DMS53 (cell line): ENCODE measurements around the gene SMOC1.

Experiments
- DNase-seq: peaks from one replicate; lab custom pipeline; 2025; lab: John Stamatoyannopoulos, UW

The SMOC1 gene

GRCh38 chr14:69879175-69880043 is at the start of gene SMOC1:
SMOC1 (plus strand) TSS chr14:69879416; CDS start chr14:69879679, 263 bp downstream.
- DNase-seq = peak; percentile 76

DNA sequence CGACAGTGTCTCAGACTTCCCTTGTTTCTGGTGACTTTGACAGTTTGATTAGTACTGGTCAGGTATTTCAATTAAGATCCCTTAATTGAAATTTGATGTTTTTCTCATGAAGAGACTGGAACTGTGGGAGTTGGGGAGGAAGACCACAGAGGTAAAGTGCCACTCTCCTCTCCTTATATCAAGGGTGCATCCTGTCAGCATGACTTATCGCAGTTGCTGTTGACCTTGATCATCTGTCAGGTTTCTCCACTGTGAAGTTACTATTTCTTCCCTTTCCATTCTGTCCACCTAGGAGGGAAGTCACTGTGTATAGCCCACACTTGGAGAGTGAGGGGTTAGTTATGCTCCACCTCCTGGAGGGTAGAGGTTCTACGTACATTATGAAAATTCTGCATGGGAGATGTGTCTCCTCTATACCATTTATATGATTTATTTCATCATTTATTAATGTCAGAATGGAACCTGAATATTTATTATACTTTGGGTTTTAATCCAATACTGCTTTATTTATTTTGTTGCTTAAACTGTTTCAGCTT is 40.3 kb upstream of the SMOC1 start:
- no peak for DNase-seq

DNA sequence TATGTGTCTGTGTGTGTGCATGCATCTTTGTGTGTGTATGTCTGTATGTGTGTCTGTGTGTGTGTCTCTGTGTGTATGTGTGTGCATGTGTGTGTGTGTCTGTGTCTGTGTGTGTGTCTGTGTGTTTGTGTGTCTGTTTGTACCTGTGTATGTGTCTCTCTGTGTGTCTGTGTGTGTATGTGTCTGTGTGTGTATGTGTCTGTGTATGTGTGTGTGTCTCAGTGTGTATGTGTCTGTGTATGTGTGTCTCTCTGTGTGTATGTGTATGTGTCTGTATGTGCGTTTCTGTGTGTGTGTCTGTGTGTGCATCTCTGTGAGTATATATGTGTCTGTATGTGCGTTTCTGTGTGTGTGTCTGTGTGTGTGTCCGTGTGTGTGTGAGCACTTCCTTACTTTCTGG is 39.6 kb upstream of the SMOC1 start:
- no peak for DNase-seq

- no peak for DNase-seq
Observed at GRCh38 chr14:69841656-69842055, 37.6 kb upstream of the SMOC1 start.

DNA sequence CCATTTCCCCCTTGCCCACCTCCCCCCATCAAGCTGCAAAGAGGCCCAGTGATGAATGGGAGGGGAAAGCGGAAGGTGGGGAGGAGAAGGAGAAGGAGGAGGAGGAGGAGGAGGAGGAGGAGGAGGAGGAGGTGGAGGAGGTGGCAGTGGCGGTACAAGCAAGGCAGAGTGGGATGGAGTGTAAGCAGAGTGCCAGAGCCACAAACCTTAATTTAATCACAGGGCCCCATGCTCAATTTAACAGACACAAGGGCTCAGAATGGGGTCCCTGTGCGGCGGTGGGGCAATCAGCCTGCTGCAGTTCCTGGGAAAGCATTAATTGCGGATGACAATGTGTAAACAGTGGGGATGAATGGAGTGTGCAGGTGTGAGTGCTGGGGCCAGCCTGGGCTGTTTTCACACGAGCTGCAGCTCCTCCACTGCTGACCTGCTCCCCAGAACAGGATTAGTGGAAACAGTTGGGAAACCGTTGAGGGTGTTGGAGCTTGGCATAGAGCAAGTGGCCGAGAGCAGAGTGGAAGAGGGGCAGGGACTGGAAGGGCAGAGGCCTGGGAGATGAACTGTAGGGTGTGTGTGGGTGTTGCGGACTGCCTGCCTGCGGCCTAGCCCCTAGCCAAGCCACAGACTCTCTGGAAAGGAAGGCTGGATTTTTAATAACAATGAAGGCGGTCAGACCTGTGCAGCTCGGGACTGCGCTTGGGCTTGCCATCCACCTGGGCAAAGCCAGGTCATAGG is 36.4 kb upstream of the SMOC1 start:
- peak; percentile 36 for DNase-seq

- DNase-seq = no peak
Observed at GRCh38 chr14:69844171-69844570, 35.0 kb upstream of the SMOC1 start.

DNA sequence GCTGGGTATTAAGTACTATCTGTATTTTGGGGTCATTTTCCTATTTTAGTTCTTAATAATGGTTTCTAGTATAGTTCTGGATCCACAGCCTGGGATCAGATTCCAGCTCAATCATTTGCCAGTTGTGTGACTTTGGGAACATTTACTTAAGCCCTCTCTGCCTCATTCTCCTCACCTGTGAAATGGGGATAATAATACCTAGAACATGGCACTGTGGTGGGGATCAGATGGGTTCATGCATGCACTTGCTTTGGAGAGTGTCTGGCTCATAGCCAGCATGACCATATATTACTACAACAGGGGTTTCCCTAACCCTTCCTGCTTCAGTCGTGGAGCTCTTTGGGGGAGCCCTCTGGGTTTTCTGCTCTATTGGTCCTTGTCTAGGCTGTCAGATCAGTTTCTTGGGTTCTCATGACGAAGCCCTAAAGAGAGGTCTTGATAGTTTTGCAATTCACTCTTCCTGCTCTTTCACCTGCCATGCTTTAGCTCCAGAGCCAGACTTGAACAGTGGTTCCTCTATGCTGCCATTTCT is 34.1 kb upstream of the SMOC1 start:
- no peak for DNase-seq

GRCh38 chr14:69845787-69846186 is 33.4 kb upstream of the SMOC1 start:
- DNase-seq = peak; percentile 61

- no peak for DNase-seq
Observed at GRCh38 chr14:69848156-69848555, 31.1 kb upstream of the SMOC1 start.

- peak; percentile 45 for DNase-seq
Observed at GRCh38 chr14:69848903-69849391, 30.3 kb upstream of the SMOC1 start.

DNA sequence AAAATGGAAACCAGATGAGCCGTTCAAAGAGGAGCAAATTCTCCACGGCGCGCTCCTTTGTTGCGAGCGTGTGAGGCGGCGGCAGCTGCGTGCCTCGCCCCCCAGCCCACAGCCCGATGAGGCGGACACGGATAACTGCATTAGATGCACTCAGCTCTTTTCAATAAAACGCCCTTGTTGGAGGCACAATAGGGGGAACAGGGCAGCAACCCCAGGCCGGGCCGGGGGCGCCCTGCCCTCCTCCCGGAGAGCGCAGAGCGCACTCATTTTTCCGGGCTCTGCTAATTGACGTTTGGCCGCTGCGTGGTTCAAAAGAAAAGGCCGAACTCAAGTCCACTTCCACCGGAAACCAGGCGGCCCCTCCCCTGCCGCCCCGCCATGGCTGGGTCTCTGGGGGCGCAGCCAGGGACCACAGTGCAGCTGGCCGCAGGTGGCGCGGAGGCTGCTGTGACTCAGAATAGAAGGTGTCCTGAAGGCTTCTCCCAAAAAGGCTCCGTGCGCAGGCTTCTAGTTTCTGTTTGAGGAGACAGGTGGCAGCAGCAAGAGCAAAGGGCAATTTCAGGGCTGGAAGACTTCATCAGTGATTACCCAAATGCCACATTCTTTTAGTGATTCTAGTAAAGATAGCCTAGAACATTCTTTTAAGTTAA is 29.0 kb upstream of the SMOC1 start:
- DNase-seq = no peak

DNA sequence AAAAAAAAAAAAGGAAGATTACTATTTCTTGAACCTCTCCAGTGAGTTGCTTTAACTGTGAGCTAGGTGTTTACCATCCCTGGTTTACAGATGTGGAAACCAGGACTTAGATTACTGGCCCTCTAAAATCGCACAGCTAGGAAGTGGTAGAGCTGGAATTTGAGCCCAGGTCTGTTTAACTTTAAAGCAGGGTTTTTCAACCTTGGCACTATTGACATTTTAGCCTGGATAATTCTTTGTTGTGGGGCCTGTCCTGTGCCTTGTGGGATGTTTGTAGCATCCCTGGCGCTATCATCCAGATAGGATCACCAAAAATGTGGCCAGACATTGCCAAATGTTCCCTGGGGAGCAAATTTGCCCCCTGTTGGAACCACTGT is 28.5 kb upstream of the SMOC1 start:
- DNase-seq = no peak

DNA sequence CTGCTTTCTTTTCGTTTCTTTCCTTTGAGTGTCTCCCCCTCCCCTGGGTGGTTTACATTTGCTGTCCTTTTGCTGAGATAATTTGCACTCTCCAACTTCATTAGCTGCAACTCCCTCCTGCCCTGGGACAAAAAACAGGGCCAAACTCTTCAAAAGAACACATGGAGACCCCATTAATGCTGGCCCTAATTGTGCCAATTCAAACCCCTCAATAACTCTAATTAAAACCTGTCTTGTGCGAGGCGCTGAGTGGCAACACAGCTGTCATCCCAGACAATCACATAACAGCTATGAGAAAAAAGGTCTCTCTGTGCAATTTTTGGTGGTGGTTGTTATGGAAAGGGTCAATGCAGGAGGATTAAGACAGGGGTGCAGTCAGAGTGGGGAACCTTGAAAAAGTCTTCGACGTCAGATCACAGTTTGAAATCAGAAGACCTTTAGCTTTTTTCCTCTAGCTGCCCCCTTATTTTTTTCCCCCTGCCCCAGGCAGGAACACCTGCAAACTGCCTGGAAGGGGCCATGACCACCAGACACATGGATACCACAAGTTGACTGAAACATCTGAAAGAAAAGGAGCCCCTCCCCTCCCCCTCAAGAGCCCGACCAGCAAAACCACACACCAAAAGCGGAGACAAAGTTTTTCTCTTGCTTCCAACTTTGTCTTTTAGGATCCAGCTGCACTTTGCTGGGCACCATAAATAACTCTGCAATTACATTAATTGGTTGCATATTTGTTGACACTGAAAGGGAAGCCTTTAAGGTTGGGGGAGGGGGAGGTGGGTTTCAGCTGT is 26.5 kb upstream of the SMOC1 start:
- no peak for DNase-seq

GRCh38 chr14:69853774-69854173 is 25.4 kb upstream of the SMOC1 start:
- no peak for DNase-seq

DNA sequence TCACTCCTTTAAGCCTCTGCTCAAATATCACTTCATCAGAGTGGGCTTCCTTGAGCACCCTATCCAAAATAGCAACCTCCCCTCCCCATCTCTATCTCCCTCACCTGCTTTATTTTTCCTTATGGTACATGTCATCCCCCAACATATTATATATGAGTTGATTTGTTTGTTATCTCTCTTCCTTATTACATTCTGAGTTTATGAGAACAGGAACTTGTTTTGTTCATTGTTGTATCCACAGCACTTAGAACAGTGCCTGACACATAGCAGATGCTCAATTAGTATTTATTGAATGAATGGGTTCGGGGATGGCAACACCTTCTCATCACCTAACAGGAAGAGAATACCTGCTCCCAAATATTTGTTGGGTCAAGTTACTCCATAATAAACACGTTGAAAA is 24.6 kb upstream of the SMOC1 start:
- no peak for DNase-seq

- peak; percentile 75 for DNase-seq
Observed at GRCh38 chr14:69855180-69855832, 23.9 kb upstream of the SMOC1 start.

GRCh38 chr14:69858801-69859200 is 20.4 kb upstream of the SMOC1 start:
- no peak for DNase-seq

DNA sequence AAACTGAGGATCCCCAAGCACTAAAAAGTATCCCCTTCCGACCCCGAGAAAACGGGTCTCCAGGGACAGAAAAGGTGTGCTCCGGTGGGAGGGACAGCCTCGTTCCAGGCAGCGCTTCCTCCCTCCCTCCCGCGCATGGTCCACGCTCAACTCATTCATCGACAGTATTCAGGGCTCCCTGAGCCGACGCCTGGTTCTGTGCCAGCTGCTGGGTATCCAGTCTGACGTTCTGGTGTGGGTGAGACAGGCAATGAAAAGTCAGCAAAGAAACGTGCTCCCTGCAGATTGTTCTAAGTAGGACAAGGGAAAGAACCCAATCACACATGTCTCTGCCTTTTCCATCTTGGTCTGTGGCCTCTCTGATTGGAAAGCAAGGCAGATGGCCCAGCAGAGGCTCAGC is 19.6 kb upstream of the SMOC1 start:
- no peak for DNase-seq

GRCh38 chr14:69860221-69860620 is 19.0 kb upstream of the SMOC1 start:
- no peak for DNase-seq

GRCh38 chr14:69861025-69861569 is 18.1 kb upstream of the SMOC1 start:
- DNase-seq = no peak
